ENCODE data around the gene DCDC1. TPM values are rescaled to one million over a fixed set of nuclear protein-coding genes. Genes with fewer than 3 reads are reported as not detected.

Gene DCDC1
- total RNA-seq, 1 experiment from 2014 or later = not detected

GRCh38 chr11:31001427-31001826 is 368.1 kb downstream of the DCDC1 start:
- POLR2A ChIA-PET = no interaction called here
- TF ChIP-seq TCF7L2 (IDR thresholded peaks at IDR 0.05; ENCODE audit: low read depth, low read length) (no peak), SIN3A (IDR thresholded peaks at IDR 0.05; ENCODE audit: borderline replicate concordance, insufficient read depth, low read depth, low read length) (no peak), POLR2AphosphoS5 (IDR thresholded peaks at IDR 0.05; ENCODE audit: low read depth, low read length) (no peak), REST (IDR thresholded peaks at IDR 0.05; ENCODE audit: insufficient read depth in 1 of 2, low read depth in 2 of 2, low read length in 1 of 2) (no peak), CTCF (IDR thresholded peaks at IDR 0.05) (no peak)
- CTCF ChIA-PET = no interaction called here
- DNase-seq (ENCODE audit: low read depth, low spot score) = no peak
- no peaks in the 10 kb centered on the region for H3K9me3 ChIP-seq (ENCODE audit: control insufficient read depth, insufficient read depth, low read depth, low read length)
- H3K36me3 ChIP-seq (ENCODE audit: control insufficient read depth, insufficient read depth, low read length) = no peaks in the 10 kb centered on the region
- ATAC-seq = no peak
- H3K27ac ChIP-seq (ENCODE audit: low read length) = no peak overlapping the region
- BruUV-seq (replicated peaks) = no TSS peak
- in situ Hi-C loops (cut with HindIII; ENCODE audit: low pct_unique_long_range_greater_than_20kb, low sequenced_read_pairs) (no loop called here), intact Hi-C loops (cut with micrococcal nuclease; ENCODE audit: unreplicated experiment) (no loop called here)
- no peak overlapping the region for H3K4me3 ChIP-seq (ENCODE audit: low read depth in 2 of 2, low read length in 2 of 2)
- no peaks in the 10 kb centered on the region for H3K4me1 ChIP-seq (ENCODE audit: control insufficient read depth, insufficient read depth, low read length)
- H3K27me3 ChIP-seq (ENCODE audit: control insufficient read depth, insufficient read depth, low read length) = no peaks in the 10 kb centered on the region

GRCh38 chr11:31000381-31000780 is 369.2 kb downstream of the DCDC1 start:
- in situ Hi-C loops (cut with HindIII; ENCODE audit: low pct_unique_long_range_greater_than_20kb, low sequenced_read_pairs) (no loop called here), intact Hi-C loops (cut with micrococcal nuclease; ENCODE audit: unreplicated experiment) (no loop called here)
- BruUV-seq (replicated peaks) = no TSS peak
- Histone ChIP-seq H3K4me3 (ENCODE audit: low read depth in 2 of 2, low read length in 2 of 2) (no peak overlapping the region), H3K27me3 (ENCODE audit: control insufficient read depth, insufficient read depth, low read length) (no peaks in the 10 kb centered on the region), H3K36me3 (ENCODE audit: control insufficient read depth, insufficient read depth, low read length) (no peaks in the 10 kb centered on the region), H3K4me1 (ENCODE audit: control insufficient read depth, insufficient read depth, low read length) (no peaks in the 10 kb centered on the region), H3K9me3 (ENCODE audit: control insufficient read depth, insufficient read depth, low read depth, low read length) (no peaks in the 10 kb centered on the region), H3K27ac (ENCODE audit: low read length) (no peak overlapping the region)
- ChIA-PET POLR2A (no interaction called here), CTCF (no interaction called here)
- ATAC-seq (no peak), DNase-seq (ENCODE audit: low read depth, low spot score) (no peak)
- no peak for TF ChIP-seq TCF7L2 (IDR thresholded peaks at IDR 0.05; ENCODE audit: low read depth, low read length)
- TF ChIP-seq CTCF (IDR thresholded peaks at IDR 0.05) = no peak
- no peak for TF ChIP-seq REST (IDR thresholded peaks at IDR 0.05; ENCODE audit: insufficient read depth in 1 of 2, low read depth in 2 of 2, low read length in 1 of 2)

Measured in Panc1 (cell line).